GM21423 (cell line): ENCODE measurements around the gene PRSS33.

Experiments used
- ATAC-seq: cut with Tn5 transposase; IDR thresholded peaks from one replicate; pipeline ENCODE4 v1.9.1; 2021; ENCODE audit warnings: mild to moderate bottlenecking, moderate library complexity; ENCODE audit not compliant: unreplicated experiment

Gene PRSS33

GRCh38 chr16:2766430-2767139 lies 20.8 kb downstream of the PRSS33 start:
- no peak for ATAC-seq

GRCh38 chr16:2765462-2766404 lies 21.6 kb downstream of the PRSS33 start:
- ATAC-seq = no peak

- no peak for ATAC-seq
Measured at GRCh38 chr16:2764718-2765117, 22.6 kb downstream of the PRSS33 start.

GRCh38 chr16:2763173-2763572 lies 24.2 kb downstream of the PRSS33 start:
- ATAC-seq = no peak

GRCh38 chr16:2762711-2763110 lies 24.6 kb downstream of the PRSS33 start:
- no peak for ATAC-seq

GRCh38 chr16:2761886-2762583 lies 25.3 kb downstream of the PRSS33 start:
- no peak for ATAC-seq

- no peak for ATAC-seq
Measured at GRCh38 chr16:2761472-2761871, 25.9 kb downstream of the PRSS33 start.

- no peak for ATAC-seq
Measured at GRCh38 chr16:2757344-2757743, 30.0 kb downstream of the PRSS33 start.

GRCh38 chr16:2756288-2757015 lies 30.9 kb downstream of the PRSS33 start:
- ATAC-seq = no peak

- no peak for ATAC-seq
Measured at GRCh38 chr16:2755158-2755557, 32.2 kb downstream of the PRSS33 start.

GRCh38 chr16:2753733-2754020 lies 33.7 kb downstream of the PRSS33 start:
- no peak for ATAC-seq

- peak; percentile 39 for ATAC-seq
Measured at GRCh38 chr16:2752850-2753732, 34.3 kb downstream of the PRSS33 start.

- ATAC-seq = peak; percentile 81
Measured at GRCh38 chr16:2752035-2752849, 35.1 kb downstream of the PRSS33 start, which contains the start of gene SRRM2. Gene SRRM2 (plus strand): TSS chr16:2752638. CDS start chr16:2756365, 3,727 bp downstream.

GRCh38 chr16:2751577-2752034 lies 35.8 kb downstream of the PRSS33 start:
- peak; percentile 20 for ATAC-seq

- ATAC-seq = no peak
Measured at GRCh38 chr16:2749936-2750335, 37.4 kb downstream of the PRSS33 start.

GRCh38 chr16:2749476-2749875 lies 37.9 kb downstream of the PRSS33 start:
- no peak for ATAC-seq

GRCh38 chr16:2748757-2749455 lies 38.5 kb downstream of the PRSS33 start:
- ATAC-seq = no peak

- ATAC-seq = no peak
Measured at GRCh38 chr16:2745961-2746360, 41.4 kb downstream of the PRSS33 start.
